Neural cell (in vitro differentiated cells): ENCODE results near the gene BRSK2.

ENCODE experiments used
- EP300 ChIP-seq: fragments of 450-650 bp; conservative IDR thresholded peaks from 2 replicates; pipeline ENCODE4 v1.6.1; 2014; ENCODE audit warnings: antibody characterized with exemption, mild to moderate bottlenecking, moderate library complexity; ENCODE audit not compliant: poor library complexity, severe bottlenecking
- EZH2 ChIP-seq: fragments of 200-600, 300-800 bp; shearing (Covaris generic), sonication (generic); IDR thresholded peaks from 2 replicates; pipeline ENCODE4 v1.6.1; 2014; ENCODE audit warnings: antibody characterized with exemption, low read length, borderline replicate concordance, mild to moderate bottlenecking; ENCODE audit not compliant: insufficient read depth, poor library complexity, severe bottlenecking
- MXI1 ChIP-seq: fragments of 450-650 bp; conservative IDR thresholded peaks from 2 replicates; pipeline ENCODE4 v1.6.1; 2014; ENCODE audit warnings: antibody characterized with exemption, mild to moderate bottlenecking; ENCODE audit not compliant: poor library complexity, severe bottlenecking
- POLR2AphosphoS5 ChIP-seq: IDR thresholded peaks from 2 replicates; pipeline ENCODE4 v1.6.1; 2012
- RAD21 ChIP-seq: fragments of 450-650 bp; conservative IDR thresholded peaks from 2 replicates; pipeline ENCODE4 v1.6.1; 2014; ENCODE audit warnings: antibody characterized with exemption, mild to moderate bottlenecking, moderate library complexity
- SMC3 ChIP-seq: fragments of 450-650 bp; conservative IDR thresholded peaks from 2 replicates; pipeline ENCODE4 v1.6.1; 2014; ENCODE audit warnings: antibody characterized with exemption, mild to moderate bottlenecking, moderate library complexity; ENCODE audit not compliant: poor library complexity
- TF ChIP-seq, protein P1 (sequence below): fragments of 450-650 bp; IDR thresholded peaks from 2 replicates; pipeline ENCODE4 v1.5.1; 2014; ENCODE audit warnings: antibody characterized with exemption, mild to moderate bottlenecking, moderate library complexity; ENCODE audit not compliant: poor library complexity, severe bottlenecking

DNA sequence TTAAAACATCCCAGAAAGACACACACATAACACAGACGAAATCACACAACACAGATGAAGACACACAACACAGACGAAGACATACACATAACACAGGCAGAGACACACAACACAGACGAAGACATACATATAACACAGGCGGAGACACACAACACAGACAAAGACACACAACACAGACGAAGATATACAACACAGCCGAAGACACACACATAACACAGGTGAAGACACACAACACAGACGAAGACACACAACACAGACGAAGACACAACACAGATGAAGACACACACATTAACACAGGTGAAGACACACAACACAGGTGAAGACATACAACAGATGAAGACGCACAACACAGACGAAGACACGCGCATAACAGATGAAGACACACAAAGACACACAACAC lies 101.6 kb downstream of the BRSK2 start:
- TF ChIP-seq EZH2 (no peak), RAD21 (no peak), EP300 (no peak), MXI1 (no peak), POLR2AphosphoS5 (no peak), SMC3 (no peak)
- TF ChIP-seq, protein P1, sequence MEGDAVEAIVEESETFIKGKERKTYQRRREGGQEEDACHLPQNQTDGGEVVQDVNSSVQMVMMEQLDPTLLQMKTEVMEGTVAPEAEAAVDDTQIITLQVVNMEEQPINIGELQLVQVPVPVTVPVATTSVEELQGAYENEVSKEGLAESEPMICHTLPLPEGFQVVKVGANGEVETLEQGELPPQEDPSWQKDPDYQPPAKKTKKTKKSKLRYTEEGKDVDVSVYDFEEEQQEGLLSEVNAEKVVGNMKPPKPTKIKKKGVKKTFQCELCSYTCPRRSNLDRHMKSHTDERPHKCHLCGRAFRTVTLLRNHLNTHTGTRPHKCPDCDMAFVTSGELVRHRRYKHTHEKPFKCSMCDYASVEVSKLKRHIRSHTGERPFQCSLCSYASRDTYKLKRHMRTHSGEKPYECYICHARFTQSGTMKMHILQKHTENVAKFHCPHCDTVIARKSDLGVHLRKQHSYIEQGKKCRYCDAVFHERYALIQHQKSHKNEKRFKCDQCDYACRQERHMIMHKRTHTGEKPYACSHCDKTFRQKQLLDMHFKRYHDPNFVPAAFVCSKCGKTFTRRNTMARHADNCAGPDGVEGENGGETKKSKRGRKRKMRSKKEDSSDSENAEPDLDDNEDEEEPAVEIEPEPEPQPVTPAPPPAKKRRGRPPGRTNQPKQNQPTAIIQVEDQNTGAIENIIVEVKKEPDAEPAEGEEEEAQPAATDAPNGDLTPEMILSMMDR: no peak
